ENCODE data around the gene VDAC2.

Gene VDAC2

GRCh38 chr10:75253281-75254220 is 43.0 kb downstream of the VDAC2 start:
- no peak for DNase-seq (ENCODE audit: low read depth)

- no peak for DNase-seq (ENCODE audit: low read depth)
Observed at GRCh38 chr10:75254739-75255138, 44.1 kb downstream of the VDAC2 start.

GRCh38 chr10:75260990-75261389 is 50.4 kb downstream of the VDAC2 start:
- no peak for DNase-seq (ENCODE audit: low read depth)

GRCh38 chr10:75261813-75262705 is 51.5 kb downstream of the VDAC2 start:
- no peak for DNase-seq (ENCODE audit: low read depth)

GRCh38 chr10:75263806-75264205 is 53.2 kb downstream of the VDAC2 start:
- no peak for DNase-seq (ENCODE audit: low read depth)

GRCh38 chr10:75265856-75266255 is 55.3 kb downstream of the VDAC2 start:
- no peak for DNase-seq (ENCODE audit: low read depth)

- no peak for DNase-seq (ENCODE audit: low read depth)
Observed at GRCh38 chr10:75266945-75267344, 56.3 kb downstream of the VDAC2 start.

GRCh38 chr10:75269605-75270004 is 59.0 kb downstream of the VDAC2 start:
- DNase-seq (ENCODE audit: low read depth), result no peak

GRCh38 chr10:75272094-75272493 is 61.5 kb downstream of the VDAC2 start:
- no peak for DNase-seq (ENCODE audit: low read depth)

- DNase-seq (ENCODE audit: low read depth), result no peak
Observed at GRCh38 chr10:75272896-75273295, 62.3 kb downstream of the VDAC2 start.

- no peak for DNase-seq (ENCODE audit: low read depth)
Observed at GRCh38 chr10:75276069-75276872, 65.7 kb downstream of the VDAC2 start.

- no peak for DNase-seq (ENCODE audit: low read depth)
Observed at GRCh38 chr10:75280236-75280635, 69.6 kb downstream of the VDAC2 start.

Data from HS-27A (cell line).